IPS-18c (cell line): ENCODE measurements around the gene GPBAR1.

Experiments
- H3K4me3 ChIP-seq: 2 replicates; pipeline ENCODE4 v1.7.0; 2013; ENCODE audit warnings: low read depth, mild to moderate bottlenecking, low read length, moderate library complexity; ENCODE audit not compliant: insufficient read depth
- H3K9me3 ChIP-seq: one replicate; pipeline ENCODE4 v1.6.1; 2013; ENCODE audit warnings: mild to moderate bottlenecking, low read length, moderate library complexity; ENCODE audit not compliant: control insufficient read depth, insufficient read depth

Gene GPBAR1

DNA sequence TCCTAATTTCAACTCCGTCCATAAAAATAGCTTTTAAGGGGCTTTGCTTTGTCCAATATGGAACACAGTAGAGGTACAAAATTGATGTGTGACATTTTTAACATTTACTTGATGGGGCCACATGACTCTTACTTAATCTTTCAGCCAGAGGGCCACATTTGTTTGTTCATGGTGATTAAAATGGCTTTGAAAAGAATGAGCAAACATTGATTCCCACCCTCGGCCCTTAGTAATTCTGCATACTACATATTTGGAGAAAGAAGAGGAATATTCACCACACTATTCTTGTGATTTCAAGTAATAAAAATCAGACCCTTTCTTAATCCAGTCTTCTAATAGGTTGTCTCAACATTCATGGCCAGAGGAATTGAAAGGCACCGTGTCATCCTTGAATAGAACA lies 26.3 kb upstream of the GPBAR1 start:
- H3K4me3 ChIP-seq = no peak overlapping the region
- H3K9me3 ChIP-seq = no peaks in the 10 kb centered on the region

- Histone ChIP-seq H3K9me3 (no peaks in the 10 kb centered on the region), H3K4me3 (no peak overlapping the region)
Observed at GRCh38 chr2:218235017-218235416, 25.8 kb upstream of the GPBAR1 start.

GRCh38 chr2:218236829-218237228 lies 24.0 kb upstream of the GPBAR1 start:
- Histone ChIP-seq H3K9me3 (no peaks in the 10 kb centered on the region), H3K4me3 (no peak overlapping the region)

GRCh38 chr2:218238887-218239286 lies 21.9 kb upstream of the GPBAR1 start:
- no peak overlapping the region for H3K4me3 ChIP-seq
- no peaks in the 10 kb centered on the region for H3K9me3 ChIP-seq

DNA sequence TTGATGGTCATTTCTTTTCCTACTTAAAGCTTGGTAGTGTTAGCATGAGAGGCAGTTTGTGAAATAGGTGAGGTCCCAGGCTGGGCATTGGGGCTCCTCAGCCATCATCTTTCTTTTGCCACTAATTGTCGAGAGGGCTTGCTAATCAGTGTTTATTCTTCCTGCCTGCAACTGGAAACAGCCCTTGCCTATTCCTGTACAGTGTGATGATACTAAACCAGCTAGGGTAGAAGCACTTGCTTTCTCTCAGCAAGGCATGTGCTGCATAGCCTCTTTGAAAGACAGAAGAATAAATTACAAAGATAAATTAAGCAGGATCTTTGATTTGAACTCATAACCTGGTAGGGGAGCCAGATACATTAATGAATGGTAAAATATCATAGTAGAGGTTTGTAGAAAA lies 16.6 kb upstream of the GPBAR1 start:
- Histone ChIP-seq H3K9me3 (no peaks in the 10 kb centered on the region), H3K4me3 (no peak overlapping the region)

GRCh38 chr2:218244665-218245064 lies 16.1 kb upstream of the GPBAR1 start:
- no peak overlapping the region for H3K4me3 ChIP-seq
- H3K9me3 ChIP-seq = no peaks in the 10 kb centered on the region

- no peak overlapping the region for H3K4me3 ChIP-seq
Observed at GRCh38 chr2:218245214-218245613, 15.6 kb upstream of the GPBAR1 start.

DNA sequence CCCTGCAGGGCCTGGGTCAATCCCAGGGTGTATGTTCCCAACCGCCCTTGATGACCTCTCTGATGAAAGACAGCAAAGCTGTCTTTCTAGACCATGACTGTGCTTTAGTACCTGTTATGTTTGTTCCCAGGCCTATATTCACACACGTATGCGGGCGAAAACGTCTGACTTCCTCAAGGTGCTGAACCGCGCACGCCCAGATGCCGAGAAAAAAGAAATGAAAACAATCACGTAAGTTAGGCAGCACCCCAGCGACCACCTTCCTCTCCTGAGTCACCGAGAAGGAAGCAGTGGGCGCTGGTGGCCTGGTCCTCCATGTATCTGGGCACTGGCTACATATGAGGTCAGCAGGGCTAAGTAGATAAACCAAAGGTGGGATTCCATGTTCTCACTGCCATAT lies 11.1 kb upstream of the GPBAR1 start:
- no peak overlapping the region for H3K4me3 ChIP-seq
- H3K9me3 ChIP-seq = no peaks in the 10 kb centered on the region

More at GRCh38 chr2:218245214-218245613, 15.6 kb upstream of the GPBAR1 start:
- H3K9me3 ChIP-seq = no peaks in the 10 kb centered on the region

DNA sequence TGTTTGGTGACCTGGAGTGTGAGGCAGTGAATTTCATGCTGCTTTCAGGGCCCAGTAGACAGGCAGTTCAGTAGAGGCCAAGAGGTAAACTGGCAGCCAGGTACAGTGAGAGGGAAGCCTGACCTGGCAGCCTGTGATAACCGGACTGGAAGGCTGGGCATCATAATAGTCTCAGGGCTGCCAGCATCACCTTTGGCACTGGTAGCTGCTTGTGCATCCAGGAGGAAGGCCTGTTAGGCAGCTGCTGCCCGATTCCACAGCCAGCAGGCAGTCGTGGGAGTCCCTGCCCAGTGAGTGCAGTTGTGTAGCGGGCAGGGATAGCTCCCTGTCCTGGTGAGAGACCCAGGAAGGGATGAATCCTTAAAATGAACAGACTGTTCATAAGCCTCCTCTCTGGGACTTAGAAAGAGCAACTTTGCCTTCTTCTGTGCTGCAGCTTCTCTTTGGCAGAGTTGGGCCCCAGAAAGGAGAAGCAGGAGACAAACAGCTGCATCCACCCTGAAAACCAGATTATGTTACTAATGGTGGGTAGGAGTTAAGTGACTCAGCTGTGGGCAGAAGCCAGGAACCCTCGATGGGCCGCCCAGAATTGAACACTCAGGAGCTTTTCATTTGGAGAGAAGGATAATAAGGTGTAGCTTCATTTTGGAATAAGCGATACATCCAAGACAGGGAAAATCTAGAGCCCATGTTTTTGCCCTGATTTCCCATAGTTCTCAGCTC lies 8.1 kb upstream of the GPBAR1 start:
- no peak overlapping the region for H3K4me3 ChIP-seq
- H3K9me3 ChIP-seq = no peaks in the 10 kb centered on the region

DNA sequence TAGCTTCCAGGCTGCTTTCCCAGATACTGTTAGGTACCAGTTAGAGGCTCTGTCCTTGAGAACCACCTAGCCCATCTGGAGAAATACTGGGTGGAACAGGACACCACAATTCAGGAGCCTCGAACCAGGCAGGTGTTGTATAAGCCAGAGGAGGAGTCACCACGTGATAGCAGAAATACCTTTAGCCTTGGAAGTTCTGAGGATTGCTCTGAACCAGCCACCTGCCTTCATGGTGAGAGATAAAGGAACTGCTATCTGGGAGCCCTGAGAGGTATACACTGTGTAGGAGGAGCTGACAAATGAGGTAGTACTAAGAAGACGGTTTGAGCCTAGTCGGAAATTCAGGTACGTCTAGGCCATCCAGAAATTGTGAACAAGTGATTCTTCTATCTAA lies 7.6 kb upstream of the GPBAR1 start:
- Histone ChIP-seq H3K4me3 (no peak overlapping the region), H3K9me3 (no peaks in the 10 kb centered on the region)

DNA sequence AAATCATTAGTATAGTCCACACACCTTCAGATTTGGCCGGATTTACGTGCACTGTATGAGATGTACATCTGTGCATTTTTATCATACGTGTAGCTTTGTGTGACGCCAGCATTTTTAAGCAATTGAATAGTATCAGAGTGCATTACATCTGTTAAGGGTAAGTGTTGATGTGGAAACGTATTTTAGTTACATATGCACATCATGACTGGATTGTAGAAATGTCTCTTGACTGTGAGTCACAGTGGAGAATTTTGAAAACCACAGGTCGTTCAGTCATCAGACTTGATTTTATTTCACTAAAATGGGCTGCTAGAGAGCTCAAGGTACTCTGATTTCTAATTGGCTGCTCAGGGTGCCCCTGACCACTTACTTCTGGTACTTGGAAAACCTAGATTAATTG lies 5.4 kb upstream of the GPBAR1 start:
- Histone ChIP-seq H3K9me3 (no peaks in the 10 kb centered on the region), H3K4me3 (no peak overlapping the region)

DNA sequence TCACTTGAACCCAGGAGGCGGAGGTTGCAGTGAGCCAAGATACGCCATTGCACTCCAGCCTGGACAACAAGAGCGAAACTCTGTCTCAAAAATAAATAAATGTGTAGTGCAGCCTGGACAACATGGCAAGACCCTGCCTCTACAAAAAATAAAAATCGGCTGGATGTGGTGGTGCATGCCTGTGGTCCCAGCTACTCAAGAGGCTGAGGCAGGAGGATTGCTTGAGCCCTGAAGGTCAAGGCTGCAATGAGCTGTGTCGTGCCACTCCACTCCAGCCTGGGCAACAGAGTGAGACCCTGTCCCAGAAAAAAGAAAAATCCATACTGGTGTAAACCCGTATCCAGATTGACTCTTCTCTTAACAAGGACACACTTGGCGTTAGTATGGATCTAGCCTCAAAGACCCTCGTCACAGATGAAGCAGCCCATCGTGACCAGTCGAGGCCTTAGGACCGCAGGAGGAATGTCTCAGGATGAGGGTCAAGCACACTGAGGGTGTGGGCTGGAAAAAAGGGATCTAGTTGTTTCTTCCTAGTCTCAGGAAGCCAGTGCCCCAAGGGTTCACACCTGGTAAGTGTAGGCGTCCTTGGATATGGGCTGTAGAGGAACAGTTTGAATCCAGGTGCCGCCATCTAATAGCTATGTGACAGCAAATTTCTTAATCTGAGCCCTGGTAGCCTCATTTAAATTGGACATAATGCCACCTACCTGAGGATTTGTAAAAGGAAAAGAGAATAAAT lies 4.0 kb upstream of the GPBAR1 start:
- no peaks in the 10 kb centered on the region for H3K9me3 ChIP-seq
- H3K4me3 ChIP-seq = no peak overlapping the region

GRCh38 chr2:218257390-218257981 lies 3.3 kb upstream of the GPBAR1 start:
- no peaks in the 10 kb centered on the region for H3K9me3 ChIP-seq
- H3K4me3 ChIP-seq = no peak overlapping the region

- H3K9me3 ChIP-seq = no peaks in the 10 kb centered on the region
- no peak overlapping the region for H3K4me3 ChIP-seq
Observed at GRCh38 chr2:218259099-218259961, 1.5 kb upstream of the GPBAR1 start.

- Histone ChIP-seq H3K9me3 (no peaks in the 10 kb centered on the region), H3K4me3 (no peak overlapping the region)
Observed at GRCh38 chr2:218260166-218260565, 649 bp upstream of the GPBAR1 start.

GRCh38 chr2:218261423-218262236 lies 815 bp downstream of the GPBAR1 start:
- Histone ChIP-seq H3K4me3 (no peak overlapping the region), H3K9me3 (no peaks in the 10 kb centered on the region)

DNA sequence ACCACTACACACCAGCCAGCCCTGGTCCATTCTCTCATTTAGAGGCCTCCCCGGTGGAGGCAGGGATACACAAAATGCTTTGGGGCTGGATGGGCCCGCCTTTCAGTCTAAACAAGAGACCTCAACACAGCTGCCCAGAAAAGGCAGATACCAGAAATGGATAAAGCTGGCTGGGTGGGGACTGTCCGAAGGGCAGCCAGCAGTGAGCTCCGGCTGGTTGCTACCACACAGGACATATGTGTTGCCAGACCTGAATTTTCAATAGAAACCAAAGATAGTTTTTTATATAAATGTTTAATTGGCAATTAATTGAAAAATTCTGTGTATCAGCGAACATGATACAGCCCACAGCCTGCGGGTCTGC lies 1.4 kb downstream of the GPBAR1 start:
- no peak overlapping the region for H3K4me3 ChIP-seq
- no peaks in the 10 kb centered on the region for H3K9me3 ChIP-seq
